Epidermal melanocyte (primary cell): ENCODE data around the gene KIAA1210.
A peak's percentile ranks its signal among the peaks of the same experiment; 100 is the strongest.

ENCODE experiments used
- DNase-seq: peaks from one replicate; pipeline ENCODE4 v3.0.0; 2011; ENCODE audit warnings: low spot score; ENCODE audit not compliant: insufficient read length

KIAA1210 gene

GRCh38 chrX:119093991-119094735 lies 33.4 kb downstream of the KIAA1210 start:
- DNase-seq, result no peak

- no peak for DNase-seq
These were observed 37.0 kb downstream of the KIAA1210 start for GRCh38 chrX:119090627-119091026.

- no peak for DNase-seq
These were observed 38.0 kb downstream of the KIAA1210 start for GRCh38 chrX:119089619-119090018.

- DNase-seq, result no peak
These were observed 40.5 kb downstream of the KIAA1210 start for GRCh38 chrX:119087121-119087520.

GRCh38 chrX:119084766-119085165 lies 42.8 kb downstream of the KIAA1210 start:
- no peak for DNase-seq

GRCh38 chrX:119082278-119082677 lies 45.3 kb downstream of the KIAA1210 start:
- no peak for DNase-seq

- DNase-seq, result no peak
These were observed 52.2 kb downstream of the KIAA1210 start for GRCh38 chrX:119075270-119076025.

GRCh38 chrX:119073911-119074310 lies 53.7 kb downstream of the KIAA1210 start:
- no peak for DNase-seq

GRCh38 chrX:119073200-119073905 lies 54.3 kb downstream of the KIAA1210 start:
- no peak for DNase-seq

- no peak for DNase-seq
These were observed 54.9 kb downstream of the KIAA1210 start, which contains the start of gene CT47C1 for GRCh38 chrX:119072744-119073143. TSS of gene CT47C1 (plus strand) at chrX:119072993. CDS start at chrX:119073226, 233 bp downstream.

GRCh38 chrX:119071381-119071780 lies 56.2 kb downstream of the KIAA1210 start:
- DNase-seq, result no peak

- DNase-seq, result no peak
These were observed 57.9 kb downstream of the KIAA1210 start for GRCh38 chrX:119069762-119070161.

GRCh38 chrX:119069128-119069527 lies 58.5 kb downstream of the KIAA1210 start:
- no peak for DNase-seq

- peak; percentile 35 for DNase-seq
These were observed 60.4 kb downstream of the KIAA1210 start for GRCh38 chrX:119067023-119067739.

- DNase-seq, result no peak
These were observed 64.2 kb downstream of the KIAA1210 start for GRCh38 chrX:119063428-119063827.

- no peak for DNase-seq
These were observed 64.8 kb downstream of the KIAA1210 start for GRCh38 chrX:119062750-119063374.

- no peak for DNase-seq
These were observed 71.9 kb downstream of the KIAA1210 start for GRCh38 chrX:119055687-119056086.

- no peak for DNase-seq
These were observed 81.7 kb downstream of the KIAA1210 start for GRCh38 chrX:119045884-119046283.

GRCh38 chrX:119042996-119043395 lies 84.6 kb downstream of the KIAA1210 start:
- DNase-seq, result no peak

- no peak for DNase-seq
These were observed 85.6 kb downstream of the KIAA1210 start for GRCh38 chrX:119042040-119042439.

GRCh38 chrX:119041175-119041574 lies 86.4 kb downstream of the KIAA1210 start:
- DNase-seq, result no peak
